ENCODE data around the gene PPP1R16B. TPM values are rescaled to one million over a fixed set of nuclear protein-coding genes. Genes with fewer than 3 reads are reported as not detected.

PPP1R16B gene
- under 0.01 TPM in 1 of 2 replicates, not detected in the other for total RNA-seq

DNA sequence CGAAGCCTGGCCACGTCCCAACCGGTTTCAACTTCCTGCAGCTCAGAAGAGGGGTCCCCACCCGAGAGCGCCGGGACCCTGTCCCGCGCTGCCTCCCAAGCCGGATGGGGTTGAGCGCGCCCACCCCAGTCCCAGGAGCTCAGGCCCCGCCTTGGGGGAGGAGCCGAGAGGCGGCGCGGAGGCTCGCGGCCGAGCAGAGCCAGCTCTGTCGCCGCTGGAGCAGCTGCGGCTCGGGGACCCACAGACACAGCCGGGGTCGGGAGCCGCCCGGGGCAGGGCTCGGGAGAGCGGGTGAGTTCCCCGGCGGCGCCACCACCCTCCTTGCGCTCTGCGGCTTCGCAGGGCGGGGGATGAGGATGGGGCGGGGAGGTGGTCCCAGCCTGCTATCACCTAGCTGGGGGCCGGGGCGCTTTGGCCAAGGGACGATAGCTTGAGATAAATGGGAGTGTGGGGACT is at the start of gene PPP1R16B:
PPP1R16B (plus strand) TSS at position 196 of the 456 bp plus-strand sequence. CDS start 30,229 bp downstream, outside the sequence.

DNA sequence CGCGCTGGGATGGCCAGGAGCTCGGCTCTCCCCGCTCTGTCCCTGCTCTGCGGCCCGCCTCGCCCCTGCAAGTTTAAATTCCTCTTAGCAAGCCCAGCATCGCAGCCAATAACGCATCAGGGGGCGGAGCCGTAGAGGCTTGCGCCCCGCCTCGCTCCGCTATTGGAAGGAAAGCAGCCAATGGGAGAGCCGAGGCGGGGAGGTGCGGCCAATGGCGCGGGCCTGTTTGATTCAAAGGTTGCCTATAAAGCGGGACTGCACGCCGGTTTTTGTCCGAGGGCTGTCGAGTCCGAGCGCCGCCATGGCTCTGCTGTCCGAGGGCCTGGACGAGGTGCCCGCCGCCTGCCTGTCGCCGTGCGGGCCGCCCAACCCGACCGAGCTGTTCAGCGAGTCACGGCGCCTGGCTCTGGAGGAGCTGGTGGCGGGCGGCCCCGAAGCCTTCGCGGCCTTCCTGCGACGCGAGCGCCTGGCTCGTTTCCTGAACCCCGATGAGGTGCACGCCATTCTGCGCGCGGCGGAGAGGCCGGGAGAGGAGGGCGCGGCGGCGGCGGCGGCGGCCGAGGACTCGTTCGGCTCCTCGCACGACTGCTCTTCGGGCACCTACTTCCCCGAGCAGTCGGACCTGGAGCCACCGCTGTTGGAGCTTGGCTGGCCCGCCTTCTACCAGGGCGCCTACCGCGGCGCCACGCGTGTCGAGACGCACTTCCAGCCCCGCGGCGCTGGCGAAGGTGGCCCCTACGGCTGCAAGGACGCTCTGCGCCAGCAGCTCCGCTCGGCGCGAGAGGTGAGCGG is 120.8 kb downstream of the PPP1R16B start, which contains the start of gene FAM83D:
FAM83D (plus strand) TSS at position 276 of the 792 bp plus-strand sequence; CDS start at position 302, 26 bp downstream.

DNA sequence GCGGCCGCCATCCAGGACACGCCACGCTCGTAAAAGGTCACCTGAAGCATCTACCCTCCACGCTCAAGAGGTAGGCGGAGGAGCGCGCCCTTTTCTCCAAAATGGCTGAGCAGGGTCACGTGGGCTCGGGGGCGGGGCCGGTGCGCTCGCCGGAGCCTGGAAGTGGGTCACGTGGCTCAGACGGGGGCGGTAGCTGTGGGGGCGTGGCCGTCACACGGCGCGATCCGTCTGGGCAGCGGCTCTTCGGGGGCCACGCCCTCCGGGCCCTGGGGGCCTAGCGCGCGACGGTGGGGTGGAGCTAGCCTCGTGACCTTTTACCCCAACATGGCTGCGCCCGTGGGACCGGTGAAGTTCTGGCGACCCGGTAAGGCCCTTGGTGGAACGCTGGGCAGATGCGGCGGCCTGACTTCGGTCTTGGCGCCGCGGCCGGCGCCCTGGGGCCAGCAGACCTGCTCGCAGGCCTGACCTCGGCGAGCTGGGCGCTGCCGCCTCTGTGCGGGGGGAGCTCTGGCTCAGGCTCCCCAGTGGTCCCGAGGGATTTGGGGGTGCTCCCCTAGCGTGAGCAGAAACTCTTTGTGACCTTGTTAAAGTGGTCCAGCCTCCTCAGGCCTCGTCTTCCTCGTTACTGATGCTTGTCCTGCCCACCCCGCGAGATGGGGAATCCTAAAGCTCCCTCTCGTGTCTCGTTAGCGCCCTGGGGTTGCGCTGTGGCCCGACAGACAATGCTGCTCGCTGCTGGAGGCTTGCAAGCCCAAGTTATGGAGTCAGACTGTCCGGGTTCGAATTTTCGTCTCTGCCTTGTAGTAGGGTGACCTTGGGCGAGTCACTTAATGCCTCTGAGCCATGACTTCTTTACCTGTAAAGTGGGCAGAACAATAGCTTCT is 156.8 kb downstream of the PPP1R16B start, which contains the start of gene DHX35:
DHX35 (plus strand) TSS at position 301 of the 884 bp plus-strand sequence; CDS start at position 325, 24 bp downstream.

Other genes with a start within 250 kb of the PPP1R16B start
- gene ADIG, start 224.5 kb upstream of the PPP1R16B start, total RNA-seq, result not detected in 2 replicates
- gene ARHGAP40, start 203.9 kb upstream of the PPP1R16B start, total RNA-seq, result 1.5 and 3.0 TPM in 2 replicates
- gene SLC32A1, start 81.2 kb upstream of the PPP1R16B start, total RNA-seq, result not detected in 2 replicates
- 5.6 and 7.5 TPM in 2 replicates for gene ACTR5, start 57.2 kb upstream of the PPP1R16B start, total RNA-seq
- 3.7 and 76.1 TPM in 2 replicates for gene FAM83D, start 120.7 kb downstream of the PPP1R16B start, total RNA-seq
- gene DHX35, start 156.6 kb downstream of the PPP1R16B start, total RNA-seq, result 5.9 and 7.9 TPM in 2 replicates